Left forelimb (tissue), 1 donor: ENCODE measurements around the gene GOSR2.
"Not testable (repeated sequence)": the region's sequence is repeated elsewhere in the genome, so short reads cannot be mapped to it uniquely, and the experiment has no call there.

Experiments
- DNase-seq: peaks from one replicate; pipeline ENCODE4 v3.0.0-alpha.2; 2018; ENCODE audit warnings: low spot score

Gene GOSR2

GRCh38 chr17:46964315-46965265 is 41.6 kb downstream of the GOSR2 start:
- no peak for DNase-seq

- no peak for DNase-seq
Observed at GRCh38 chr17:46968224-46968834, 45.4 kb downstream of the GOSR2 start.

- DNase-seq: no peak
Observed at GRCh38 chr17:46968896-46969295, 45.9 kb downstream of the GOSR2 start.

- no peak for DNase-seq
Observed at GRCh38 chr17:46971647-46972300, 48.8 kb downstream of the GOSR2 start.

DNA sequence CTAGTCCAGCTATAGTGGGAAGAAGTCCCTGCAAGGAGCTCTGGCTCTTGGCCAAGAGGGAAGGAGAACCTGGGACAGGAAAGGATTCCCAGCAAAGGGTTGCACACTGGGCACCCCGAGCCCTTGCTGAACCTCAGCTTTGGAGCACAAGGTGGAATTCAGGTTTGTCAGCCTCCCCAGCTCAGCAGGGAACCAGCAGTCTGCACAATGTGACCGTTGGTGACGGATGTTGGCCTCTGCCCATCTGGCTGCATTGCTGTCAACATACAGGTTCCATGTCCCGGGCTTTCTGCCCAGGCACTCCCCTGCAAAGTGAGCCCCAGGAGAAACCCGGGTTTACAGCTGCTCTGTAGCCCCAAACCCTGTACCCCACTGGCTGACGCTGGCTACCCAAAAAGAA is 49.4 kb downstream of the GOSR2 start:
- DNase-seq: no peak

DNA sequence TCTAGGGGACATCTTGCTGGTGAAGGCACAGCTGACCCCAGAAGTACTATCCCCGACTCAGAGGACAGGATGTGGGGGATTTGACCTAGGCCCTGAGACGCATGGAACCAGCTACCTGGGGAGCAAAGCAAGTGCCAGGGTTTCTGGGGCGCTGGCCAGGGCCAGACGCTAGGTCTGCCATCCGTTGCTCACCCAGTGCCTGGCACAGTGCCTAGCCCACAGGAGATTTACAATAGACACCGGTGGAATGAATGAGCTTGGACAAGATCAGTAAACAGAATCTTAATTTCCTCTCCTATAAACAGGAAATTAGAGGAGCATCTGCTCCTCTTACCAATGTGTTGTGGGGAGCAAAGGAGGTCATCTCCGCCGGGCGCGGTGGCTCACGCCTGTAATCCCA is 51.1 kb downstream of the GOSR2 start:
- DNase-seq: no peak

GRCh38 chr17:46975287-46975686 is 52.3 kb downstream of the GOSR2 start:
- no peak for DNase-seq

DNA sequence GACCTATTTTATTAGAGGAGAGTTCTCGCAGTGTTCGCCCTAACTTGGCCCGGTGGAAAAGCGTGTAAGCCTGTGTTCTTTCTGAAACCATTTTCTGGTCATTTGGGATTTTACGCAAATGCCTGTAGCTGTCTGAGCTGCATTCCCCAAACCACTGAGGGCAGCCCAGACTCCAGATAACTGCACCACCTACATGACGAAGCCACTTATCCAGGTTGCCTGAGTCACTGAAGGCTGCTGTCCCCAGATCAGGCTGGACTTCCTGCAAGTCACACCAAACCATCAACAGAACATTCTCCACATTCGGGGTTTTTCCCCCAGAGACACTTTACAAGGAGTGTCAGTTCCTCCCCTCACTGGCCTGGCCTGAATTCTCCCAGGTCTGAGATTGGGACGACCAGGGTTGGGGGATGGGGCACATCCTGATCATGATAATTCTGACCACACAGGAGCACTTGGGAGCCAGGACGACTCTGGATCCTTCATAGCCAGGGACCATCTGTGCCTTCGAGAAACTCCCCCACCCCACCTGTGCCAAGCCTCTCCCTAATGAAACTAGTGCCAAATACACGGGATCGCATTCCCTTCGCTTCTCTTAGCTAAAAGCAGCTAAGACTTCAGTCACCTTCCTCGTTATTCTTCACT is 53.8 kb downstream of the GOSR2 start:
- DNase-seq: no peak

DNA sequence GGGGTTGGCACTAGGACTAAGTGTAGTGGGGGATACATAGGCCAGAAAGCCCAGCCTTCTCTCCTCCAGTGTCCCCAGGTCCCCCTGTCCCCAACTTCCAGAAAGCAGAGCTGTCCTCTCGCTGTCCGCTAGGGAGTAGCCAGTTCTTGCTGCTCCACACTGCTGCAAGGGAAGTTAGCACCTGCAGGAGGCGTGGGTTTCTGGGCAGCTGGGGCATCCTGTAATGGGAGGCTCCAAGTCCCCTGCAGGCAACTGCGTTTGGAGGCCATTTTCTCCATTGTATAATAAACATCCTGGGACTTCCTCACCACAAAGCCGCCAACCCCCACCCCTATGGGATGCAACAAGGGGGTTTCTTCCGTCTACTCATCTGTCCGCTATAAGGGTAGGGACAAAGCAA is 54.4 kb downstream of the GOSR2 start:
- DNase-seq: no peak

- no peak for DNase-seq
Observed at GRCh38 chr17:46977750-46978488, 55.0 kb downstream of the GOSR2 start.

DNA sequence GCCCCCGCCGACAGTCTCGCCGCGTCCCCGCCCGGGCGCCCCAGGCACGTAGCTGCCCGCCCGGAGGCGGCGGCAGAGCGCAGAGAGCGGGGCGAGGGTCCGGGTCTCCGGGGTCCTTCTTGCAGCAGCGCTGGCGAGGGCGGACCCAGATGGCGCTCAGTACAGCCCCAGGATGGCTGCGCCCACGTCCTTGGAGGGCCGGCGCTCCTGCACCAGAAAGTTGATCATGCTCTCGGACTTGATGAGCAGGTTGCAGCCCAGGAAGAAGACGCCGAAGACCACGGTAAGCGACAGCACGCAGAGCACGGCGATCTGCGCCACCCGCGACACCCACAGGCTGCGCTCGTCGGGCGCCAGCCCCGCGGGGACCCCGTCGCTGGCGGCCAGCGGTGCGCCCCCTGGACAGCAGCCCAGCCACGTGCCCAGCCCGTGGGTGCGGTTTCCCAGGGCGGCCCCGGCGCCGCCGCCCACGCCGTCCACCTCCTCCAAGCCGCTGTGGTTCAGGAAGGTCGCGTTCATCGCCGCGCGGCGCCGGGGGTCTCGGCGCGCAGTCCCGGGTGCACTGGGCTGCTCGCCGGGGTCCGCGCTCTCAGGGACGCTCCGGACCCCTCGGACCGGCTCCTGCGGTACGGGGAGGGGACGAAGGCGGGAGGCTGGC is 55.7 kb downstream of the GOSR2 start:
- DNase-seq: no peak

GRCh38 chr17:46979147-46979863 is 56.3 kb downstream of the GOSR2 start, which contains the start of gene RPRML:
TSS of gene RPRML (minus strand) at chr17:46979253. CDS start at chr17:46979007, 246 bp downstream.
- DNase-seq: no peak

- DNase-seq: no peak
Observed at GRCh38 chr17:46982577-46982976, 59.6 kb downstream of the GOSR2 start.

GRCh38 chr17:46983782-46984181 is 60.8 kb downstream of the GOSR2 start:
- no peak for DNase-seq

- DNase-seq: no peak
Observed at GRCh38 chr17:46984341-46984740, 61.4 kb downstream of the GOSR2 start.

GRCh38 chr17:46984892-46985291 is 61.9 kb downstream of the GOSR2 start:
- DNase-seq: no peak

DNA sequence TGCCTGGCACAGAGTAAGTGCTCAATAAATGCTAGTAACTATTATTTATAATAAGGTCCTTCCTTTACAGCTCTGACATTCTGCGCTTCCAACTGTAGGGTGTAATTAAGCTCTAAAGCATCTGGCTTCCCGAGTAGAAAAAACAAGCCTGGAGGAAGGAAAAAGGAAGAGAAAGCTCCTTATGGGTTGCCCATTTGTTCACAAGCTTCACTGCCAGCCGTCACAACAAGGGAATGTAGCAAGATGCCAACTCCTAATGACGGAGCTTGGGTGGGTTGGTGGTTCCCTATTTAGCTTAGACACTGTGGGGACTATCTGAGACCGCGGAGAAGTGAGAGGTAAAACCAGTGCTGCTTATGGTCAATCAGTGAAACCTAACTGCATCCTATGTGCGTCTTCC is 63.4 kb downstream of the GOSR2 start:
- DNase-seq: no peak

DNA sequence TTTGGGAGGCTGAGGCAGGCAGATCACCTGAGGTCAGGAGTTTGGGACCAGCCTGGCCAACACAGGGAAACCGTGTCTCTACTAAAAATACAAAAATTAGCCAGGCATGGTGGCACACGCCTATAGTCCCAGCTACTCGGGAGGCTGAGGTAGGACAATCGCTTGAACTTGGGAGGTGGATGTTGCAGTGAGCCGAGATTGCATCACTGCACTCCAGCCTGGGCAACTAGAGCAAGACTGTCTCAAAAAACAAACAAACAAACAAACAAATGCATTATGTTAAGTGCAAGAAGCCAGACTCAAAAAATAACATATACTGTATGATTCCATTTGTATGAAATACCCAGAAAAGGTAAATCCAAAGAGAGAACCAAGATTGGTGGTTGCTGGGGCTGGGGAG is 65.0 kb downstream of the GOSR2 start:
- DNase-seq: not testable (repeated sequence)

GRCh38 chr17:46989637-46990431 is 66.9 kb downstream of the GOSR2 start:
- no peak for DNase-seq

GRCh38 chr17:46991617-46992016 is 68.7 kb downstream of the GOSR2 start:
- DNase-seq: no peak
